ENCODE results near the gene LRP3. TPM values are rescaled to one million over a fixed set of nuclear protein-coding genes. Genes with fewer than 3 reads are reported as not detected.

Gene LRP3
- total RNA-seq (10 to 100 TPM; 17.1 to 31.5 (median 21.8) TPM), polyA plus RNA-seq (10 to 100 TPM in 1 of 3 donors, 1 to 10 TPM in 2; 3.9 to 10.3 (median 9.6) TPM)

GRCh38 chr19:33193865-33194362, at the start of gene LRP3:
Gene LRP3, plus strand, starts transcription at chr19:33194330. Its CDS starts 456 bp downstream, at chr19:33194786.
- Histone ChIP-seq H3K4me3 (peak within 1 kb of the TSS; percentile 49 to 86 (median 78)), H3K27me3 (no peaks in the 10 kb centered on the region), H3K36me3 (peaks cover 0 to 22% (median 0%) of the 10 kb centered on the region in 4 donors), H3K9me3 (no peaks in the 10 kb centered on the region), H3K27ac (peak within 1 kb of the TSS; percentile 69 to 76 (median 75)), H3K4me1 (peaks cover 0 to 20% (median 13%) of the 10 kb centered on the region in 4 donors)
- WGBS, 2 donors = 4 to 5% methylated on average over 50 of the region's 50 CpGs
- TF ChIP-seq POLR2A (IDR thresholded peaks at IDR 0.05) (no peak), EP300 (IDR thresholded peaks at IDR 0.05) (no peak), POLR2AphosphoS5 (IDR thresholded peaks at IDR 0.05) (no peak)
- TF ChIP-seq, protein P1, sequence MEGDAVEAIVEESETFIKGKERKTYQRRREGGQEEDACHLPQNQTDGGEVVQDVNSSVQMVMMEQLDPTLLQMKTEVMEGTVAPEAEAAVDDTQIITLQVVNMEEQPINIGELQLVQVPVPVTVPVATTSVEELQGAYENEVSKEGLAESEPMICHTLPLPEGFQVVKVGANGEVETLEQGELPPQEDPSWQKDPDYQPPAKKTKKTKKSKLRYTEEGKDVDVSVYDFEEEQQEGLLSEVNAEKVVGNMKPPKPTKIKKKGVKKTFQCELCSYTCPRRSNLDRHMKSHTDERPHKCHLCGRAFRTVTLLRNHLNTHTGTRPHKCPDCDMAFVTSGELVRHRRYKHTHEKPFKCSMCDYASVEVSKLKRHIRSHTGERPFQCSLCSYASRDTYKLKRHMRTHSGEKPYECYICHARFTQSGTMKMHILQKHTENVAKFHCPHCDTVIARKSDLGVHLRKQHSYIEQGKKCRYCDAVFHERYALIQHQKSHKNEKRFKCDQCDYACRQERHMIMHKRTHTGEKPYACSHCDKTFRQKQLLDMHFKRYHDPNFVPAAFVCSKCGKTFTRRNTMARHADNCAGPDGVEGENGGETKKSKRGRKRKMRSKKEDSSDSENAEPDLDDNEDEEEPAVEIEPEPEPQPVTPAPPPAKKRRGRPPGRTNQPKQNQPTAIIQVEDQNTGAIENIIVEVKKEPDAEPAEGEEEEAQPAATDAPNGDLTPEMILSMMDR (IDR thresholded peaks at IDR 0.05) = no peak
- no peak for DNase-seq
- intact Hi-C loops (cut with DNase I) = loop anchor here (1.0 to 2.0 kb wide), 2 partner anchors 15 to 109 kb away; partner anchors contain the start of gene CEBPA

DNA sequence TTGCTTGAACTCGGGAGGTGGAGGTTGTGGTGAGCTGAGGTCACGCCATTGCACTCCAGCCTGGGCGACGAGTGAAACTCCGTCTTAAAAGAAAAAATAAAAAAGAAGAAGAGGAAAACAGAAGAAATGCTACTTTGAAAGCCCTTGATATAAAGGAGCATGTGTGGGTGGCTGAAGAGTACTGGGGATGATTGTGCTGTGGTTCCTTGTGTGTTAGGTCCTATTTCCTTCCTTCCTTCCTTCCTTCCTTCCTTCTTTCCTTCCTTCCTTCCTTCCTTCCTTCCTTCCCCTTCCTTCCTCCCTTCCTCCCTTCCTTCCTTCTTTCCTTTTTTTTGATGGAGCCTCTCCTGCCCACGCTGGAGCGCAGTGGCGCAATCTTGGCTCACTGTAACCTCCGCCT, 47.9 kb upstream of the LRP3 start:
- no peaks in the 10 kb centered on the region for H3K9me3 ChIP-seq
- H3K27me3 ChIP-seq = peaks cover 0 to 6% (median 0%) of the 10 kb centered on the region in 3 donors
- H3K36me3 ChIP-seq = no peaks in the 10 kb centered on the region
- no peak overlapping the region for H3K27ac ChIP-seq
- peaks cover 0 to 4% (median 0%) of the 10 kb centered on the region in 4 donors for H3K4me1 ChIP-seq
- H3K4me3 ChIP-seq = no peak overlapping the region
- intact Hi-C loops (cut with DNase I) = loop anchor here (10.0 kb wide), 1 partner anchor 629 kb away; no protein-coding TSS in a partner anchor
- DNase-seq = no peak
- TF ChIP-seq EP300 (IDR thresholded peaks at IDR 0.05) = no peak
- TF ChIP-seq POLR2AphosphoS5 (IDR thresholded peaks at IDR 0.05) = no peak
- TF ChIP-seq, protein P1 (IDR thresholded peaks at IDR 0.05) = no peak
- TF ChIP-seq POLR2A (IDR thresholded peaks at IDR 0.05) = no peak
- WGBS, 2 donors = 92 to 93% methylated on average over 9 of the region's 9 CpGs

GRCh38 chr19:33147538-33147937, 46.6 kb upstream of the LRP3 start:
- TF ChIP-seq POLR2AphosphoS5 (IDR thresholded peaks at IDR 0.05) (no peak), EP300 (IDR thresholded peaks at IDR 0.05) (no peak), POLR2A (IDR thresholded peaks at IDR 0.05) (no peak)
- TF ChIP-seq, protein P1 (IDR thresholded peaks at IDR 0.05) = no peak
- DNase-seq = no peak
- H3K4me3 ChIP-seq = no peak overlapping the region
- intact Hi-C loops (cut with DNase I) = loop anchor here (10.0 kb wide), 1 partner anchor 627 kb away; no protein-coding TSS in a partner anchor
- H3K9me3 ChIP-seq = no peaks in the 10 kb centered on the region
- WGBS, 2 donors = 93% methylated on average over 6 of the region's 6 CpGs
- no peak overlapping the region for H3K27ac ChIP-seq
- peaks cover 0 to 4% (median 0%) of the 10 kb centered on the region in 4 donors for H3K4me1 ChIP-seq
- H3K36me3 ChIP-seq = no peaks in the 10 kb centered on the region
- H3K27me3 ChIP-seq = no peaks in the 10 kb centered on the region

DNA sequence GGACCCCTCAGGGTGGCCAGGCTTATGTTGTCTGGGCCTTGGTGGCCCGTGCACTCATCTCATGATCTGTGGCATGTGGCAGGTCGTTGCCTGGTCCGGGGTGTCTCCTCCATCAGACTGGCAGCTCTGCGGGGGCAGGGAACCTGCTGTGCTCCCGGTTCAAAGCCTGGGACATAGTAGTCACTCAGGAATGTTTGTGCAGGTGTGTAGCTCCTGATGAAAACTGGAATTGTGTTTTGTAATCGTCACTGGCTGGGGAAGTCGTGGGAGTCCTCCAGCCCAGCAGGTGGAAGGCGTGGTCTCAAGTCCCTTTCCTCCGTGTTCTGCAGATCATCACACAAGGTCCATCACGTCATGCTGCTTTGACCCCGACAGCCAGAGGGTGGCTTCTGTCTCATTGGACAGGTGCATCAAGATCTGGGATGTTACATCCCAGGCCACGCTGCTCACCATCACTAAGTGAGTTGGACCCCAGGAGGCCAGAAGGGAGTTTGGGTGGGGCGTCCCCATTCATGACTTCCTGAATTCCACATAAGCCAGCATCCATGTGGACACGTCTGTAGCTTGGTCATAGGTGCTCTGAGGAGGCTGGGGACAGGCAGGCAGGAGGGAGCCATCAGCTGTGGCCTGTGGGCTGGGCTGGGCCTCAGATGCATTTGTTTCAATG, 43.1 kb upstream of the LRP3 start:
- no peaks in the 10 kb centered on the region for H3K9me3 ChIP-seq
- 48 to 76% methylated on average over 14 of the region's 14 CpGs for WGBS, 2 donors
- TF ChIP-seq, protein P1 (IDR thresholded peaks at IDR 0.05) = no peak
- TF ChIP-seq POLR2AphosphoS5 (IDR thresholded peaks at IDR 0.05) (no peak), EP300 (IDR thresholded peaks at IDR 0.05) (no peak), POLR2A (IDR thresholded peaks at IDR 0.05) (no peak)
- no peaks in the 10 kb centered on the region for H3K36me3 ChIP-seq
- intact Hi-C loops (cut with DNase I) = no loop called here
- no peak overlapping the region for H3K27ac ChIP-seq
- DNase-seq = no peak
- no peak overlapping the region for H3K4me3 ChIP-seq
- H3K4me1 ChIP-seq = no peaks in the 10 kb centered on the region
- H3K27me3 ChIP-seq = no peaks in the 10 kb centered on the region

All from sigmoid colon (tissue), 7 donors.